ENCODE results near the gene RNF115. TPM values are rescaled to one million over a fixed set of nuclear protein-coding genes. Genes with fewer than 3 reads are reported as not detected.

Gene RNF115
- total and polyA plus RNA-seq, 2 of the 13 experiments (the other 11 are each of a cell fraction or from before 2014, with no cell fraction given): 6.0 to 10.1 TPM

DNA sequence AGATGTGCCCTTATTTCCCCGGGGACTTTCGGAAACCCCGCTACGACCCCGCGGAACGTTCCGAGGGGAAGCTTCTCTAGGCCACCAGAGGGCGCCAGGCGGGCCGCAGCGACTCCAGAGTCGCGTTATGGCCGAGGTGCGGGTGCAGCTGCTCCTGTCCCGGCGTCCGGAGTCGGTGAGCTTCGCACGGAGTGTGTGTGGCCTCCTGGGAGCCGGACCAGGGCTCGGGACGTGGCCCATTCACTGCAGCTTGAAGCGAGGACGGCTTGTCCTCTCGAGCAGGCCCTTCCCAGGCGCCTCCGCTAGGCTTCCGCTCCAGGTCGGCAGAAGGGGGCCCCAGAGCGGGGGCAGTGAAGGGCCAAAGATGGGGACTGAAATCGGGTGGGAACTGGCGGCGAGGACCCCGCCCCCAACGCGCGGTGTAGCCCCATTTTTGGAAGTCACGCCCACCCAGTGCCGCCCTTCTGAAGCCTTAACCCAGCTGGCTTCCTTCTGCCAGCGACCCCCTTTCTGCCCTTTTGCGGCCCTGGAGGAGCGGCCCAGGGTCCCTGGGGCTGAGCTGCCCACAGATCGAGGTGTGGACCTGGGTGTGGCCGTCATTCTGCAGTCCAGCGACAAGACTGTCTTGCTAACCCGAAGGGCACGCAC, 21.7 kb upstream of the RNF115 start, which contains the start of gene NUDT17 (continued):
- TF ChIP-seq ZNF777 (CRISPR knock-in tag; IDR thresholded peaks at IDR 0.05) (no peak; the same call in 1 of the 2 replicates), FOXA3 (CRISPR knock-in tag; IDR thresholded peaks at IDR 0.05) (no peak), ZNF674 (CRISPR knock-in tag; IDR thresholded peaks at IDR 0.05; ENCODE audit: low read depth) (no peak; the same call in 1 of the 2 replicates), GATA4 (IDR thresholded peaks at IDR 0.05; ENCODE audit: borderline replicate concordance, low read depth) (no peak), HES4 (CRISPR knock-in tag; IDR thresholded peaks at IDR 0.05; ENCODE audit: borderline replicate concordance) (no peak), SOX6 (IDR thresholded peaks at IDR 0.05) (no peak), SOX6 (CRISPR knock-in tag; IDR thresholded peaks at IDR 0.05) (peak; percentile 44; the same call in 1 of the 2 replicates), ZNF577 (CRISPR knock-in tag; IDR thresholded peaks at IDR 0.05; ENCODE audit: borderline replicate concordance, low read depth) (no peak), ERF (CRISPR knock-in tag; IDR thresholded peaks at IDR 0.05) (no peak), ZNF776 (CRISPR knock-in tag; IDR thresholded peaks at IDR 0.05) (no peak), EZH2 (conservative IDR thresholded peaks at IDR 0.05; ENCODE audit: low read depth, low read length) (no peak), SIX4 (CRISPR knock-in tag; IDR thresholded peaks at IDR 0.05) (no peak), SOX5 (CRISPR knock-in tag; IDR thresholded peaks at IDR 0.05; ENCODE audit: borderline replicate concordance) (0 out of 2 replicates have a peak, but pooled peaks have one; percentile 9), IKZF4 (CRISPR knock-in tag; IDR thresholded peaks at IDR 0.05; ENCODE audit: borderline replicate concordance, low read depth, not compliant biosample characterization) (no peak), ZSCAN29 (CRISPR knock-in tag; conservative IDR thresholded peaks at IDR 0.05) (peak; percentile 33; the same call in 1 of the 2 replicates), CBFB (CRISPR knock-in tag; IDR thresholded peaks at IDR 0.05) (0 out of 2 replicates have a peak, but pooled peaks have one; percentile 32)
- TF ChIP-seq, protein P1, sequence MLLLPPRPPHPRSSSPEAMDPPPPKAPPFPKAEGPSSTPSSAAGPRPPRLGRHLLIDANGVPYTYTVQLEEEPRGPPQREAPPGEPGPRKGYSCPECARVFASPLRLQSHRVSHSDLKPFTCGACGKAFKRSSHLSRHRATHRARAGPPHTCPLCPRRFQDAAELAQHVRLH (CRISPR knock-in tag; IDR thresholded peaks at IDR 0.05; ENCODE audit: borderline replicate concordance, low read depth): 0 out of 2 replicates have a peak, but pooled peaks have one; percentile 52
- TF ChIP-seq, protein P2, sequence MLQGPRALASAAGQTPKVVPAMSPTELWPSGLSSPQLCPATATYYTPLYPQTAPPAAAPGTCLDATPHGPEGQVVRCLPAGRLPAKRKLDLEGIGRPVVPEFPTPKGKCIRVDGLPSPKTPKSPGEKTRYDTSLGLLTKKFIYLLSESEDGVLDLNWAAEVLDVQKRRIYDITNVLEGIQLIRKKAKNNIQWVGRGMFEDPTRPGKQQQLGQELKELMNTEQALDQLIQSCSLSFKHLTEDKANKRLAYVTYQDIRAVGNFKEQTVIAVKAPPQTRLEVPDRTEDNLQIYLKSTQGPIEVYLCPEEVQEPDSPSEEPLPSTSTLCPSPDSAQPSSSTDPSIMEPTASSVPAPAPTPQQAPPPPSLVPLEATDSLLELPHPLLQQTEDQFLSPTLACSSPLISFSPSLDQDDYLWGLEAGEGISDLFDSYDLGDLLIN (CRISPR knock-in tag; IDR thresholded peaks at IDR 0.05; ENCODE audit: borderline replicate concordance): no peak
- TF ChIP-seq, protein P3, sequence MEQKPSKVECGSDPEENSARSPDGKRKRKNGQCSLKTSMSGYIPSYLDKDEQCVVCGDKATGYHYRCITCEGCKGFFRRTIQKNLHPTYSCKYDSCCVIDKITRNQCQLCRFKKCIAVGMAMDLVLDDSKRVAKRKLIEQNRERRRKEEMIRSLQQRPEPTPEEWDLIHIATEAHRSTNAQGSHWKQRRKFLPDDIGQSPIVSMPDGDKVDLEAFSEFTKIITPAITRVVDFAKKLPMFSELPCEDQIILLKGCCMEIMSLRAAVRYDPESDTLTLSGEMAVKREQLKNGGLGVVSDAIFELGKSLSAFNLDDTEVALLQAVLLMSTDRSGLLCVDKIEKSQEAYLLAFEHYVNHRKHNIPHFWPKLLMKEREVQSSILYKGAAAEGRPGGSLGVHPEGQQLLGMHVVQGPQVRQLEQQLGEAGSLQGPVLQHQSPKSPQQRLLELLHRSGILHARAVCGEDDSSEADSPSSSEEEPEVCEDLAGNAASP (CRISPR knock-in tag; IDR thresholded peaks at IDR 0.05; ENCODE audit: borderline replicate concordance): 0 out of 2 replicates have a peak, but pooled peaks have one; percentile 19
- TF ChIP-seq, protein P4, sequence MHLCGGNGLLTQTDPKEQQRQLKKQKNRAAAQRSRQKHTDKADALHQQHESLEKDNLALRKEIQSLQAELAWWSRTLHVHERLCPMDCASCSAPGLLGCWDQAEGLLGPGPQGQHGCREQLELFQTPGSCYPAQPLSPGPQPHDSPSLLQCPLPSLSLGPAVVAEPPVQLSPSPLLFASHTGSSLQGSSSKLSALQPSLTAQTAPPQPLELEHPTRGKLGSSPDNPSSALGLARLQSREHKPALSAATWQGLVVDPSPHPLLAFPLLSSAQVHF (CRISPR knock-in tag; IDR thresholded peaks at IDR 0.05): no peak
- TF ChIP-seq, protein P5, sequence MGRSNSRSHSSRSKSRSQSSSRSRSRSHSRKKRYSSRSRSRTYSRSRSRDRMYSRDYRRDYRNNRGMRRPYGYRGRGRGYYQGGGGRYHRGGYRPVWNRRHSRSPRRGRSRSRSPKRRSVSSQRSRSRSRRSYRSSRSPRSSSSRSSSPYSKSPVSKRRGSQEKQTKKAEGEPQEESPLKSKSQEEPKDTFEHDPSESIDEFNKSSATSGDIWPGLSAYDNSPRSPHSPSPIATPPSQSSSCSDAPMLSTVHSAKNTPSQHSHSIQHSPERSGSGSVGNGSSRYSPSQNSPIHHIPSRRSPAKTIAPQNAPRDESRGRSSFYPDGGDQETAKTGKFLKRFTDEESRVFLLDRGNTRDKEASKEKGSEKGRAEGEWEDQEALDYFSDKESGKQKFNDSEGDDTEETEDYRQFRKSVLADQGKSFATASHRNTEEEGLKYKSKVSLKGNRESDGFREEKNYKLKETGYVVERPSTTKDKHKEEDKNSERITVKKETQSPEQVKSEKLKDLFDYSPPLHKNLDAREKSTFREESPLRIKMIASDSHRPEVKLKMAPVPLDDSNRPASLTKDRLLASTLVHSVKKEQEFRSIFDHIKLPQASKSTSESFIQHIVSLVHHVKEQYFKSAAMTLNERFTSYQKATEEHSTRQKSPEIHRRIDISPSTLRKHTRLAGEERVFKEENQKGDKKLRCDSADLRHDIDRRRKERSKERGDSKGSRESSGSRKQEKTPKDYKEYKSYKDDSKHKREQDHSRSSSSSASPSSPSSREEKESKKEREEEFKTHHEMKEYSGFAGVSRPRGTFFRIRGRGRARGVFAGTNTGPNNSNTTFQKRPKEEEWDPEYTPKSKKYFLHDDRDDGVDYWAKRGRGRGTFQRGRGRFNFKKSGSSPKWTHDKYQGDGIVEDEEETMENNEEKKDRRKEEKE (IDR thresholded peaks at IDR 0.05): no peak
- TF ChIP-seq, protein P6, sequence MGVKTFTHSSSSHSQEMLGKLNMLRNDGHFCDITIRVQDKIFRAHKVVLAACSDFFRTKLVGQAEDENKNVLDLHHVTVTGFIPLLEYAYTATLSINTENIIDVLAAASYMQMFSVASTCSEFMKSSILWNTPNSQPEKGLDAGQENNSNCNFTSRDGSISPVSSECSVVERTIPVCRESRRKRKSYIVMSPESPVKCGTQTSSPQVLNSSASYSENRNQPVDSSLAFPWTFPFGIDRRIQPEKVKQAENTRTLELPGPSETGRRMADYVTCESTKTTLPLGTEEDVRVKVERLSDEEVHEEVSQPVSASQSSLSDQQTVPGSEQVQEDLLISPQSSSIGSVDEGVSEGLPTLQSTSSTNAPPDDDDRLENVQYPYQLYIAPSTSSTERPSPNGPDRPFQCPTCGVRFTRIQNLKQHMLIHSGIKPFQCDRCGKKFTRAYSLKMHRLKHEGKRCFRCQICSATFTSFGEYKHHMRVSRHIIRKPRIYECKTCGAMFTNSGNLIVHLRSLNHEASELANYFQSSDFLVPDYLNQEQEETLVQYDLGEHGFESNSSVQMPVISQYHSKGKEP (CRISPR knock-in tag; IDR thresholded peaks at IDR 0.05): no peak

Measured in HepG2 (cell line).